Measurements from ENCODE around the gene PPP2R2B. TPM values are rescaled to one million over a fixed set of nuclear protein-coding genes. Genes with fewer than 3 reads are reported as not detected.
A peak's percentile ranks its signal among the peaks of the same experiment; 100 is the strongest.

The PPP2R2B gene
- polyA plus RNA-seq, 1 experiment, result 0.58 TPM

DNA sequence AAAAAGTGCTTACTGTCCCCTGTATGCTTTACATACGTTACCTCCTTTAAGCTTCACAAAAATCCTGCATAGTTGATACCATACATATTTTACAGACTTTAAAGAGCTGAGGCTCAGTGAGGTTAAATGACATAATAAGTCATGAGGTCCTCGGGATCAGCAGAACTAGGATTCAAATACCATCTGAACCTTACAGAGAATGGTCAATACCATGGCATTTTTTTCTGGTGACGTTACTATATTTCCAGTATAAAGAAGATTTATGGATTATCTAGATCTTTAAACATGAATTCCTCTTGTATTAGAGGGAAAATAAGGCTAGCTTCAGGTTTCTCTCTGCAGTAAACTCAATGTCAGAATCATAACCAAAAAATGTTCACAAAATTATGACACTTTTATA lies 208.9 kb downstream of the PPP2R2B start:
- H3K36me3 ChIP-seq (ENCODE audit: control insufficient read depth, insufficient read depth, low read length), result no peaks in the 10 kb centered on the region
- CTCF ChIA-PET, result no interaction called here

DNA sequence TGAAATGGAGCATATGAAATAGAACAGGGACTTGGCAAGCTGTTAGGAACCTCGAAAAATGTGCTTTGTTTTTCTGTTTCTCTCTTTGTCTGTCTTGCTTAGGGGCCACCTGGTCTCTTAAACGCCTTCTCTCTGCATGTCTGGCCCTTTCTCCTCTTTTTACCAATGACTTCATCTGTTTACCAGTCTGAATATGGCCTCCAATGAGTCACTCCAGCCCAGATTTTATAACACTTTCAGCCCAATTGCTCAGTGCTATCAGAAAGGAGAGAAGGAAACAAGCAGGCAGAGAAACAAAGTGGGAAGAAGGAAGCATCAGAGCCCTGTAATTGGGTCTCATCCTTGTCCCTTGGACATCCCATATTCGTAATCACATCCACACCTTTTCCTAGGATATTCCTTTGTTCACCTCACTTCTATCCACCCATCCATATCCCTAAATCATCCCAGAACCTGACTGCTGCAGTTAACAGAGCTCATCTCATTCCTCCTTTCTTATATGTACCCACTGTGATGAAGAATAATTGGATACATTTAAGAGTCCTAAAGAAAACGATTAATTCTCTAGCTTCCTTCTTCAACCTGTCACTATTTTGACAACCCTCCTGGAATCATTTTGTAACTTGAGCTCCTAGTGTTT lies 210.8 kb downstream of the PPP2R2B start:
- CTCF ChIA-PET, result no interaction called here
- Histone ChIP-seq H3K4me3 (ENCODE audit: low read depth, low read length) (no peak overlapping the region), H3K27me3 (ENCODE audit: control insufficient read depth, insufficient read depth, low read length) (no peaks in the 10 kb centered on the region), H3K36me3 (ENCODE audit: control insufficient read depth, insufficient read depth, low read length) (no peaks in the 10 kb centered on the region)
- TF ChIP-seq, protein P1, sequence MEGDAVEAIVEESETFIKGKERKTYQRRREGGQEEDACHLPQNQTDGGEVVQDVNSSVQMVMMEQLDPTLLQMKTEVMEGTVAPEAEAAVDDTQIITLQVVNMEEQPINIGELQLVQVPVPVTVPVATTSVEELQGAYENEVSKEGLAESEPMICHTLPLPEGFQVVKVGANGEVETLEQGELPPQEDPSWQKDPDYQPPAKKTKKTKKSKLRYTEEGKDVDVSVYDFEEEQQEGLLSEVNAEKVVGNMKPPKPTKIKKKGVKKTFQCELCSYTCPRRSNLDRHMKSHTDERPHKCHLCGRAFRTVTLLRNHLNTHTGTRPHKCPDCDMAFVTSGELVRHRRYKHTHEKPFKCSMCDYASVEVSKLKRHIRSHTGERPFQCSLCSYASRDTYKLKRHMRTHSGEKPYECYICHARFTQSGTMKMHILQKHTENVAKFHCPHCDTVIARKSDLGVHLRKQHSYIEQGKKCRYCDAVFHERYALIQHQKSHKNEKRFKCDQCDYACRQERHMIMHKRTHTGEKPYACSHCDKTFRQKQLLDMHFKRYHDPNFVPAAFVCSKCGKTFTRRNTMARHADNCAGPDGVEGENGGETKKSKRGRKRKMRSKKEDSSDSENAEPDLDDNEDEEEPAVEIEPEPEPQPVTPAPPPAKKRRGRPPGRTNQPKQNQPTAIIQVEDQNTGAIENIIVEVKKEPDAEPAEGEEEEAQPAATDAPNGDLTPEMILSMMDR (IDR thresholded peaks at IDR 0.05; ENCODE audit: insufficient read depth, low read depth, low read length), result no peak
- DNase-seq (ENCODE audit: low read depth), result peak; percentile 41
- POLR2A ChIA-PET, result no interaction called here

More for the DNA sequence above, 208.9 kb downstream of the PPP2R2B start:
- POLR2A ChIA-PET, result no interaction called here
- TF ChIP-seq, protein P1 (IDR thresholded peaks at IDR 0.05; ENCODE audit: insufficient read depth, low read depth, low read length), result no peak
- Histone ChIP-seq H3K4me3 (ENCODE audit: low read depth, low read length) (no peak overlapping the region), H3K27me3 (ENCODE audit: control insufficient read depth, insufficient read depth, low read length) (no peaks in the 10 kb centered on the region)
- DNase-seq (ENCODE audit: low read depth), result no peak

DNA sequence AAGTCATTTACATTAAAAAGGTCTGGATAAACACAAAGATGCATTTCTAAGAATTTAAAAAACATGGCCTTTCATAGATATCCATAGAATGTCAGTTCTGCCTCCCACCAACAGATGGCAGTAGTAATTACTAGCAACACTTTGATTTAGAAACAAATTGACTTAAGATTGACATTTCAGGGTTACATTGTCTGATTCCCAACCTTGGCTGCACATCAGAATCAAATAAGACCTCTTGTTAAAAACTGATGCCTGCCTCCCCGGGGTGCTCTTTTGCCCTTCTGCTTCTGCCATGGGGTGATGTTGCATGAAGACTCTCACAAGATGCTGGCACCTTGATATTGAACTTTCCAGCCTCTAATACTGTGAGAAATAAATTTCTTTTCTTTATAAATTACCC lies 216.3 kb downstream of the PPP2R2B start:
- POLR2A ChIA-PET, result no interaction called here

GRCh38 chr5:146660376-146660960 lies 218.1 kb downstream of the PPP2R2B start:
- CTCF ChIA-PET, result no interaction called here
- POLR2A ChIA-PET, result no interaction called here

More for the DNA sequence above, 216.3 kb downstream of the PPP2R2B start:
- Histone ChIP-seq H3K27me3 (ENCODE audit: control insufficient read depth, insufficient read depth, low read length) (no peaks in the 10 kb centered on the region), H3K36me3 (ENCODE audit: control insufficient read depth, insufficient read depth, low read length) (no peaks in the 10 kb centered on the region), H3K4me3 (ENCODE audit: low read depth, low read length) (no peak overlapping the region)
- CTCF ChIA-PET, result interaction anchor here (0.6 to 1.3 kb wide), 2 partner anchors 119 to 633 kb away, joined by 3 read pairs; no protein-coding TSS in a partner anchor
- no peak for DNase-seq (ENCODE audit: low read depth)
- TF ChIP-seq, protein P1 (IDR thresholded peaks at IDR 0.05; ENCODE audit: insufficient read depth, low read depth, low read length), result peak; percentile 50

GRCh38 chr5:146659961-146660360 lies 218.6 kb downstream of the PPP2R2B start:
- Histone ChIP-seq H3K36me3 (ENCODE audit: control insufficient read depth, insufficient read depth, low read length) (no peaks in the 10 kb centered on the region), H3K27me3 (ENCODE audit: control insufficient read depth, insufficient read depth, low read length) (no peaks in the 10 kb centered on the region), H3K4me3 (ENCODE audit: low read depth, low read length) (no peak overlapping the region)
- ChIA-PET POLR2A (interaction anchor here (1.0 kb wide), 1 partner anchor 99 kb away, joined by 3 read pairs; no protein-coding TSS in a partner anchor), CTCF (no interaction called here)
- no peak for DNase-seq (ENCODE audit: low read depth)
- TF ChIP-seq, protein P1 (IDR thresholded peaks at IDR 0.05; ENCODE audit: insufficient read depth, low read depth, low read length), result no peak

More at GRCh38 chr5:146660376-146660960, 218.1 kb downstream of the PPP2R2B start:
- Histone ChIP-seq H3K27me3 (ENCODE audit: control insufficient read depth, insufficient read depth, low read length) (no peaks in the 10 kb centered on the region), H3K4me3 (ENCODE audit: low read depth, low read length) (no peak overlapping the region), H3K36me3 (ENCODE audit: control insufficient read depth, insufficient read depth, low read length) (no peaks in the 10 kb centered on the region)
- no peak for DNase-seq (ENCODE audit: low read depth)
- TF ChIP-seq, protein P1 (IDR thresholded peaks at IDR 0.05; ENCODE audit: insufficient read depth, low read depth, low read length), result no peak
